GM18526 (cell line): Measurements from ENCODE around the gene ERO1B.

Source experiments
- POLR2A ChIP-seq: IDR thresholded peaks from 3 replicates; pipeline ENCODE4 v1.6.1; 2011; ENCODE audit not compliant: insufficient read length; ENCODE audit errors: extremely low read depth

ERO1B gene, protein sequence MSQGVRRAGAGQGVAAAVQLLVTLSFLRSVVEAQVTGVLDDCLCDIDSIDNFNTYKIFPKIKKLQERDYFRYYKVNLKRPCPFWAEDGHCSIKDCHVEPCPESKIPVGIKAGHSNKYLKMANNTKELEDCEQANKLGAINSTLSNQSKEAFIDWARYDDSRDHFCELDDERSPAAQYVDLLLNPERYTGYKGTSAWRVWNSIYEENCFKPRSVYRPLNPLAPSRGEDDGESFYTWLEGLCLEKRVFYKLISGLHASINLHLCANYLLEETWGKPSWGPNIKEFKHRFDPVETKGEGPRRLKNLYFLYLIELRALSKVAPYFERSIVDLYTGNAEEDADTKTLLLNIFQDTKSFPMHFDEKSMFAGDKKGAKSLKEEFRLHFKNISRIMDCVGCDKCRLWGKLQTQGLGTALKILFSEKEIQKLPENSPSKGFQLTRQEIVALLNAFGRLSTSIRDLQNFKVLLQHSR

DNA sequence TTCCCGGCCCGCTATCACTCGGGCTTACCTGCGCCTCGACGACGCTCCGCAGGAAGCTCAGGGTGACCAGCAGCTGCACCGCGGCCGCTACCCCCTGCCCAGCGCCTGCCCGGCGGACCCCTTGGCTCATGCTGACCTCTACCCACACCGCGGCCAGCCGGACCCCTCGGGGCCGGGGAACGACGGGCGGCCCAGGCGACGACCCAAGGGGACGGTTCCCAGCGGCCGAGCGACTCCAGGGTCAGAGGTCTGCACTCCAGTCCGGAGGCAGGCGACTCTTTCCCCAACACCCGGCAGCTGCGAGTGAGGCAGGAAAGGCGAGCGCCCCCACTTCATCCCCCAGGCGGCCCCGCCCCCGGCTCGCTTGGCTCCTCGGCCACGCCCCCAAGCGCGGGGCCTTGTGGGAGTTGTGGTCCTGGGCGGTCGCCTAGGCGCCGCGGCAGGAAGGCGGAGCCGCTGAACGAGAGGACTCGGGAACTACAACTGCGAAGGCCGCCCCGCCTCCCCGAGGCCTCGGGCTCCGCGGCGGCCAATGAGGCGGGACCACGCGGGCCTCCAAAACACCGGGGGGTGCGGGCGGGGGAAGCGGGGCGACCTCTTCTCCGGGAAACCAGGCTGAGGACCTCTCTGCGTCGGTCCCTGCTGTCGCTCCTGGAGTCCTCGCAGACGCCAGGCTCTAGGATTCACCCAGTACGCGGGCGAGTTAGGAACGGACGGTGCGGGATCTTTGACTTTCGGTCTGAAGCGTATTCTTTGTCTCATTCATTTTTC is at the start of gene ERO1B:
Gene ERO1B (minus strand): TSS at position 305 of the 771 bp plus-strand sequence. CDS start 175 bp downstream, at position 130.
- TF ChIP-seq POLR2A, result peak; percentile 95

DNA sequence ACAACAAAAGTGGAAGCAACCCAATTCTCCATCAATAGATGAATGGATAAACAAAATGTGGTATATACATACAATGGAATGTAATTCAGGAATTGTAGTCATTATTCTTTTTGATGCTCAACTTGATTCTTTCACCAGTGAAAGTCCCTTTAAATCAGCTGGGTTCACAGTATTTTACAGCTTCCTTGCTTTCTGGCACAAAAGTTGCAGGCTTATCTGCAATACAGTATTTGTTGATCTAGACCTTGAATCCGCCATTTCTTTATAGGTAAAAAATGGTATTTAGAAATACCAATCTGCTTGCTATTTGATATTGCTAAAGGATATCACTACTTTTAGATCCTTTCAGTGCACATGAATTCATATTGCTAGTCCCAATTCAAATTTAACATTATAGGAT is 44.7 kb upstream of the ERO1B start:
- no peak for TF ChIP-seq POLR2A

DNA sequence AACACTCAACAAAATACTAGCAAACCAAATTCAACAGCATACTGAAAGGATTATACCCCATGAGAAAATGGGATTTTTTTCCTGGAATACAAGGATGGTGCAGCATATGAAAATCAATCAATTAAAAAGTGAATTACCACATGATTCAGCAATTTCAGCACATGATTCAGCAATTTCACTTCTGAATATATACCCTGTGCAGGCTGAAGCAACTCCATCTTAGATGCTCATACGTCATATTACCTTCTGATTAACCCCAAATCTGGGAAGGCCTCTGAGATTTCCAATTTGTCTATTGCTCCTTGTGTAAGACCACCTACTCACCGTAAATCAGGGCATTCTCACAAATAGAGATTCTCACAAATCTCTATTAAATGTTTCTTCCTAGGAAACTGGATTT is 43.8 kb upstream of the ERO1B start:
- no peak for TF ChIP-seq POLR2A

DNA sequence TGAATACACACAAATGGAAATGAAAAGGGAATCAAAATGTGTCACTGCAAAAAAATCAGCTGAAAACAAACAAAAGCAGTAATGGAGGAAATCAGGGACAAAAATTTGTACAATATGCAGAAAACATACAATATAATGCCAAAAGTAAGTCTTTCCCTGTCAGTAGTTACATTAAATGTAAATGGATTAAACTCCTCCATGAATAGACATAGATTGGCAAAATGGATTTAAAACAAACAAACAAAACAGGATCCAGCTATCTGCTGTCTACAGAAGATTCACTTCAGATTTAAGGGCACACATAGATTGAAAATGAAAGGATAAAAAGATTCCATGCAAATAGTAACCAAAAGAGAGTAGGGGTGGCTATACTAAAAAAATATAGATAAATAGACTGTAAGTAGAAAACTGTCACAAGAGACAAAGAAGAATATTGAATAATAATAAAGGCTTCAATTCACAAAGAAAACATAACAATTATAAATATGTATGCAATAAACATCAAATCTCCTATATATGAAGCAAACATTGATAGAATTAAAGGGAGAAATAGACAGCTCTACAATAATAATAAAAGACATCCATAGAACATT is 42.2 kb upstream of the ERO1B start:
- no peak for TF ChIP-seq POLR2A

DNA sequence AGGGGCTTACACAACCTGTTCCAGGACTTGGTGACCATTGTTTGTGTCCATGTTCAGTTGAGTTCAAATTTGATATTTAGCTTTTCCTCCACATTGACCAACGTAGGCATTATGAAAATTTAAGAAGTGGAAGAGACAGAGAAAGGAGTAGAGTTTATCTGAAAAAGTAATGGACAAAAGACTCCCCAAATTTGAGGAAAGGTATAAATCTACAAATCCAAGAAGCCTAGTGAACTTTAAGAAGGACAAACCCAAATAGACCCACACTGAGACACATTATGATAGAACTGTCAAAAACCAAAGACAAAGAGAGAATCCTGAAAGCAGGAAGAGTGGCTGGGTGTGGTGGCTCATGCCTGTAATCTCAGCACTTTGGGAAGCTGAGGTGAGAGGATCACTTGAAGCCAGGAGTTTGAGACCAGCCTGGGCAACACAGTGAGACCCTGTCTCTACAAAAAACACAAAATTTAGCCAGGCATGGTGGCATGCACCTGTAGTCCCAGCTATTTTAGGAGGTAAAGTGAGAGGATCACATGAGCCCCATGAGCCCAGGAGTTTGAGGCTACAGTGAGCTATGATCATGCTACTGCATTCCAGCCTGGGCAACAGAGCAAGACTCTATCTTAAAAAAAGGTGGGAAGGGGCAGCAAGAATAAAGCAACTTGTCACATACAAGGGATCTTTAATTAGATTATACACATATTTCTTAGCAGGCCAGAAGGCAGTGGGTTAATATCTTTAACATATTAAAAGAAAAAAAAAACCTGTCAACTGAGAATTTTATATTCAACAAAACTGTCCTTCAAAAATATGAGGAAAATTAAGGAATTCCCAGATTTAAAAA is 41.0 kb upstream of the ERO1B start:
- TF ChIP-seq POLR2A, result no peak

DNA sequence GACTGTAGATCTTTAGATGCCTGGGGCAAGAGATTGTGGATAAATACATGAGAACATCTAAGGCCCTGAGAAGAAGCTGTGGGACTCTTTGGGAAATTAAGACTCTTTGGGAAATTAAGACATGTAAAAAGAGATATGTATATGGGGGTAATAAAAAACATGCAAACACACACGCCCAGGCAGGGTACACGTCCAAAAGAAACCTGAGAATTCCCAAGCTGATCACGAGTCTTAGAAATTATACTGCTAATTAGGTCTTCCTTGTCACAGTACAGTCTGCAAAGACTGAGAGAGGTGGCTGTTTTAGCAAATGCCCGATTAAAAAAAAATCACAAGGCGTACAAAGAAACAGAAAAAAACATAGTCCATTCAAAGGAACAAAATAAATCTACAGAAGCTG is 39.3 kb upstream of the ERO1B start:
- TF ChIP-seq POLR2A, result no peak

DNA sequence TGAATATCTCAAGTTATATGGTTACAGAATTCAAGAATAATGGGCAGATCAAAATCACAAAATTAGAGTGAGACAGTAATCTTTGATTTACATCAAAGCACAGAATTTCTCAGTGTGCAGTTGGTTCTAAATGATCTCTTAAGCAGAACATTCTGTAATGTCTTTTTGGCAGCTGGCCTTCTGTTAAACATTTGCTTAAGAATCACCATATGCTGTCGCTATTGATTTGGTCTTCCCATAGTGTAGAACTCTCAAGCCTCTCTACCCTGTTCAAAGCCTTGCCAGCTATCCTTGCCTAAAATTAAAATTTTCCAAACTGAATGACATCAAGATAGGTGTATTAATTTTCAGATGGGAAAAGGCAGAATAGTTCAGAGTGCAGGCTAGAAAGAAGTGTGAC is 38.9 kb upstream of the ERO1B start:
- TF ChIP-seq POLR2A, result no peak

DNA sequence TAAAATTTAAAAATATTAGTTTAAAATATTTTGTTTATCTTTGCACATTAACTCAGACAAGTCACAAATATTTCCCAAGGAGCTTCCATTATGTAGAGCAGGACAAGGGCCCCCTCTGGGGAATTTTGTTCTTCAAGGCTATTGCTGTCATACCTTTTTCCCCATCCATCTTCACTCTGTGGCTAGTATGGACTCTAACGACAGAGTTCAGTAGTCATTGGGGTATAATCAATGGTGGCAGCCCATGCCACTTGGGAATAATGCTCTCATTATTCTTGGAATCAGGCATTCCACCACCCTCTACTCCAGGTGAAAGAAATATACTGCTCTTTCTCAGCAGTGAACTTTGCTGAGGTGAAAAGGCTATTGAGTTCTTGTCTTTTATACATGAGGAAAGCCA is 38.5 kb upstream of the ERO1B start:
- no peak for TF ChIP-seq POLR2A

DNA sequence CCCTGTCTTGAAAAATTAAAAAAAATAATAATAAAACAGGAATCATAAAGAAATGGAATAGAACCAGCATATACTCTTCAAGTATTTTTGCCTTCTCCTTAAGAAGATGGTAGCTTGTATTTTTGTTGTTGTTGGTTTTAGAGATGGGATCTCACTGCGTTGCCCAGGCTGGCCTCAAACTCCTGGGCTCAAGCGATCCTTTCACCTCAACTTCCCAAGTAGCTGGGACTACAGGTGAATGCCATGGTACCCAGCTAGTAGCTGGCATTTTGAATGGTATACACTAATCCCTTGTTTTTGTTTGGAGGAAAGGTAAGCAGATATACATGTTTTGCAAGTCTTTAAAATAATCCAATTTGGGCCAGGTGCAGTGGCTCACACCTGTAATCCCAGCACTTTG is 34.7 kb upstream of the ERO1B start:
- no peak for TF ChIP-seq POLR2A

DNA sequence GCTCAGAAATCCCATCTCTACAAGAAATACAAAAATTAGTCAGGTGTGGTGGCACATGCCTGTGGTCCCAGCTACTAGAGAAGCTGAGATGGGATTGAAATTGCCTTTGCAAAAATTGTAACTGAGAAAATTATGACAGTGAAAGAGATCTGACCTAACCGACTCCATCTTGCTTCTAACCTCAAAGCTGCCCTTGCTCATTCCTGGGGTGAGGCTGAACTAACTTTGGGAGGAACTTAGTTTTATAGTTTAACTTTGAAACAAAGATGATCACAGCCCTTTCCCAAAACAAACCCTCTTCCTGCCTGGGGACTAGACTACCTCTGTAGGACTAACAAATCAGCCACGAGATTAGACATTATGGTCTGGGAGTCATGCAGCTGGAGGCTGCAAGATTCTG is 33.8 kb upstream of the ERO1B start:
- no peak for TF ChIP-seq POLR2A

DNA sequence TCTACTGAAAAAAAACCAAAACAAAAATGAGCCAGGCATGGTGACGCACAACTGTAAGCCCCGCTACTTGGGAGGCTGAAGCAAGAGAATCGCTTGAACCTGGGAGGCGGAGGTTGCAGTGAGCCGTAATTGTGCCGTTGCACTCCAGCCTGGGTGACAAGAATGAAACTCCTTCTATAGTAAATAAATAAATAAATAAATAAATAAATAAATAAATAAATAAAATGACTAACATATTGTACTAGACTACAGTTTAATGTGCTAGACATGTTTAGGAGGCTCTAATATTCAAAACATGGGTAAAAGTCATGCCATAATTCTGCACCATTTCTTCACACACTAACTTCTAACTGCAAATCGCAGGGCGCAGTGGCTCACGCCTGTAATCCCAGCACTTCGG is 33.3 kb upstream of the ERO1B start:
- no peak for TF ChIP-seq POLR2A

DNA sequence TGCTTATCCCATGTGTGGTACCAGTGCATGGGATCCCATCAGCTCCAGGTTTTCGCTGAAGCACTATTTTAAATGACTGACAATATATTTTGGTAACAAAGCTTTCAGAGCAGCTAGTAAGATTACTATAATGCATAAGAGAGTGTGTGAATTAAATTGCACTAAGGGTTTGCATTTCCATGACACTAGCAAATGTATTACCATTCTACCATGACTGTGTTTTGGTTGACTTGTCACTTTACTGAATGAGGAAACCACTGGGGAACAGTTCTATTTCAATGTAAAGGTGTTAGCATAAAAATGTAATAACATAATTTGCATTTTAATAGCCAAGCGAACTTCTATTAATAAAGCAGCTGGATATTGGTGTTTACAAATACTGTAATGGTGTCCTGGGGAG is 31.7 kb upstream of the ERO1B start:
- TF ChIP-seq POLR2A, result no peak

DNA sequence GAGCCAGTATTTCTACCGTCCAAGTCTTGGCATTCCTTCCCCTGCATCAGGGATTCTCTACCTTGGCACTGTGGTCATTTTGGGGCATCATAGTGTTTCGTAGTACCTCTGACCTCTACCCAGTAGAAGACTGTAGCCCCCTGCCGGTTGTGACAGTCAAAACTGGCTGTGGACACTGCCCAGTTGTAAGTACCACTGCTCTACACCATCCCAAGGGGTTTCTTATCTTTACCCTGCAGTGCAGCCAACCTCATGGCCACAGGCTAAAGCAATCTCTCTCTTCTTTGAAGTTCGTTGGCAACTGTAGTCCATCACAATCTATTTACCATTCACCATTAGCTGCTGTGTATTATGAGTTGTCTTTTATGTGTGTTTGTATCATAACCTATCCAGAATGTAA is 29.3 kb upstream of the ERO1B start:
- TF ChIP-seq POLR2A, result no peak

DNA sequence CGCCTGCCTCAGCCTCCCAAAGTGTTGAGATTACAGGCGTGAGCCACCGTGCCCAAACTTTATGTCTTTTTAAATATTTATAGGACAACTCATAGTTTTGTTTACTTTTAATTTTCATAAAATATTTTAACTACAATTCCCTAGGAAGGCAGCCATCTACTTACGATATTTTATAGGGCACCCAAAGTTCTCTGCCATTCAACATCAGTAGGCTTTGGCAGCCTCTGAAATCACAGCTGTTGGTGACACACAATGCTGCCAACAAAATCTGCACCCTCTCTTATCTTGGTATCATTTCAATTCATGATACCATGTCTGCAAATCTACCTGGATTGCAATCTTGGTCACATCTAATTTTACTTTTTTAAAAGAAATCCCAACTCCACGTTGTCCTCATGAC is 27.1 kb upstream of the ERO1B start:
- TF ChIP-seq POLR2A, result no peak

DNA sequence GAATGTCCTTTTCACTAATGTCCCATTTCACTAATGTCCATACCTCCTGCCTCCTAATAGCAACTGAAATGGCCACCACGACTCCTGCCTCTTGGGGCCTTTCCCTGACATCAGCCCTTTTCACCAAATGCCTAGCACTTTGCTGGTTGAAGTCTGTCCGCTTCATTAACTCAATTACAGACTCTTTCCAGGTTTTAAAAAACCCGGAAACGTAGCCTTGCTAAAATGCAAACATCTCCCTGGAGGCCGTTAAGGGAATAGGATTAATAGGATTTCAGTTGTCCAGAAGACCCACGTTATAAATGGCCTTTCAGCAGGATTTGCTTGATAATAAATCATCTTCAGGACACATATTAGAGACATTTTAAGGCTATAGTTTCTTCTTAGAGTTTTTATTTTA is 25.7 kb upstream of the ERO1B start:
- TF ChIP-seq POLR2A, result no peak
